IPS-18a (cell line): ENCODE data around the gene RNF123.
"Not testable (repeated sequence)": the region's sequence is repeated elsewhere in the genome, so short reads cannot be mapped to it uniquely, and the experiment has no call there.

Experiments used
- H3K27ac ChIP-seq: one replicate; pipeline ENCODE4 v1.5.1; 2013; ENCODE audit warnings: low read length
- H3K27me3 ChIP-seq: one replicate; pipeline ENCODE4 v1.6.1; 2013; ENCODE audit warnings: mild to moderate bottlenecking, low read length; ENCODE audit not compliant: control insufficient read depth, insufficient read depth
- H3K36me3 ChIP-seq: one replicate; pipeline ENCODE4 v1.6.1; 2013; ENCODE audit warnings: low read depth, low read length; ENCODE audit not compliant: control insufficient read depth
- H3K4me1 ChIP-seq: one replicate; pipeline ENCODE4 v1.6.1; 2013; ENCODE audit warnings: low read depth, low read length; ENCODE audit not compliant: control insufficient read depth
- H3K4me3 ChIP-seq: one replicate; pipeline ENCODE4 v1.5.1; 2013; ENCODE audit warnings: low read length
- H3K9ac ChIP-seq: one replicate; pipeline ENCODE4 v1.6.1; 2013; ENCODE audit warnings: mild to moderate bottlenecking, low read length, moderate library complexity
- H3K9me3 ChIP-seq: one replicate; pipeline ENCODE4 v1.6.1; 2013; ENCODE audit warnings: low read depth, low read length; ENCODE audit not compliant: control insufficient read depth

RNF123 gene

GRCh38 chr3:49671291-49672288, 17.8 kb upstream of the RNF123 start:
- Histone ChIP-seq H3K9ac (peak overlapping the region; percentile 14), H3K4me3 (no peak overlapping the region), H3K27me3 (no peaks in the 10 kb centered on the region), H3K9me3 (no peaks in the 10 kb centered on the region), H3K4me1 (no peaks in the 10 kb centered on the region), H3K36me3 (peaks cover 6% of the 10 kb centered on the region), H3K27ac (no peak overlapping the region)

- Histone ChIP-seq H3K9ac (peak overlapping the region; percentile 83), H3K4me3 (peak overlapping the region; percentile 85), H3K27me3 (no peaks in the 10 kb centered on the region), H3K4me1 (no peaks in the 10 kb centered on the region), H3K27ac (peak overlapping the region; percentile 82), H3K9me3 (no peaks in the 10 kb centered on the region), H3K36me3 (peaks cover 22% of the 10 kb centered on the region)
These were observed 16.1 kb upstream of the RNF123 start for GRCh38 chr3:49673121-49673714.

- H3K27me3 ChIP-seq: no peaks in the 10 kb centered on the region
- H3K4me1 ChIP-seq: no peaks in the 10 kb centered on the region
- peaks cover 29% of the 10 kb centered on the region for H3K36me3 ChIP-seq
- peak within 1 kb of the TSS; percentile 83 for H3K9ac ChIP-seq
- peak within 1 kb of the TSS; percentile 82 for H3K27ac ChIP-seq
- H3K4me3 ChIP-seq: peak within 1 kb of the TSS; percentile 85
- H3K9me3 ChIP-seq: no peaks in the 10 kb centered on the region
These were observed 15.5 kb upstream of the RNF123 start, which contains the start of gene APEH for GRCh38 chr3:49673715-49674496. Gene APEH, plus strand, starts transcription at chr3:49674351. Its CDS starts 51 bp downstream, at chr3:49674402.

GRCh38 chr3:49674497-49674983, 14.8 kb upstream of the RNF123 start:
- peak overlapping the region; percentile 85 for H3K4me3 ChIP-seq
- H3K9me3 ChIP-seq: no peaks in the 10 kb centered on the region
- peaks cover 35% of the 10 kb centered on the region for H3K36me3 ChIP-seq
- H3K27me3 ChIP-seq: no peaks in the 10 kb centered on the region
- no peaks in the 10 kb centered on the region for H3K4me1 ChIP-seq
- no peak overlapping the region for H3K27ac ChIP-seq
- H3K9ac ChIP-seq: peak overlapping the region; percentile 83

GRCh38 chr3:49675912-49676311, 13.4 kb upstream of the RNF123 start:
- H3K36me3 ChIP-seq: peaks cover 49% of the 10 kb centered on the region
- H3K27ac ChIP-seq: no peak overlapping the region
- no peaks in the 10 kb centered on the region for H3K4me1 ChIP-seq
- H3K4me3 ChIP-seq: no peak overlapping the region
- no peak overlapping the region for H3K9ac ChIP-seq
- no peaks in the 10 kb centered on the region for H3K27me3 ChIP-seq
- no peaks in the 10 kb centered on the region for H3K9me3 ChIP-seq

GRCh38 chr3:49680493-49681231, 8.7 kb upstream of the RNF123 start:
- Histone ChIP-seq H3K4me3 (no peak overlapping the region), H3K27ac (no peak overlapping the region), H3K9ac (no peak overlapping the region), H3K36me3 (peaks cover 73% of the 10 kb centered on the region), H3K4me1 (no peaks in the 10 kb centered on the region), H3K27me3 (no peaks in the 10 kb centered on the region), H3K9me3 (no peaks in the 10 kb centered on the region)

GRCh38 chr3:49681232-49681522, 8.2 kb upstream of the RNF123 start:
- H3K27me3 ChIP-seq: no peaks in the 10 kb centered on the region
- H3K4me3 ChIP-seq: no peak overlapping the region
- H3K36me3 ChIP-seq: peaks cover 71% of the 10 kb centered on the region
- no peak overlapping the region for H3K27ac ChIP-seq
- no peaks in the 10 kb centered on the region for H3K9me3 ChIP-seq
- no peaks in the 10 kb centered on the region for H3K4me1 ChIP-seq
- H3K9ac ChIP-seq: no peak overlapping the region

GRCh38 chr3:49681543-49681942, 7.8 kb upstream of the RNF123 start:
- H3K36me3 ChIP-seq: peaks cover 67% of the 10 kb centered on the region
- no peaks in the 10 kb centered on the region for H3K4me1 ChIP-seq
- no peaks in the 10 kb centered on the region for H3K9me3 ChIP-seq
- H3K9ac ChIP-seq: no peak overlapping the region
- H3K27ac ChIP-seq: no peak overlapping the region
- H3K27me3 ChIP-seq: no peaks in the 10 kb centered on the region
- no peak overlapping the region for H3K4me3 ChIP-seq

- Histone ChIP-seq H3K27ac (no peak overlapping the region), H3K27me3 (no peaks in the 10 kb centered on the region), H3K4me3 (no peak overlapping the region), H3K36me3 (peaks cover 51% of the 10 kb centered on the region), H3K9me3 (no peaks in the 10 kb centered on the region), H3K4me1 (no peaks in the 10 kb centered on the region), H3K9ac (no peak overlapping the region)
These were observed 6.2 kb upstream of the RNF123 start for GRCh38 chr3:49683162-49683561.

GRCh38 chr3:49684453-49684852, 4.9 kb upstream of the RNF123 start:
- H3K9me3 ChIP-seq, H3K4me3 ChIP-seq, H3K27me3 ChIP-seq, H3K9ac ChIP-seq, H3K4me1 ChIP-seq, H3K27ac ChIP-seq: not testable (repeated sequence)
- H3K36me3 ChIP-seq: peaks cover 39% of the 10 kb centered on the region

GRCh38 chr3:49685103-49685502, 4.3 kb upstream of the RNF123 start:
- H3K4me1 ChIP-seq, H3K4me3 ChIP-seq: not testable (repeated sequence)
- peaks cover 32% of the 10 kb centered on the region for H3K36me3 ChIP-seq

More at GRCh38 chr3:49685103-49685502, 4.3 kb upstream of the RNF123 start:
- not testable (repeated sequence) for H3K27ac ChIP-seq, H3K9me3 ChIP-seq, H3K9ac ChIP-seq, H3K27me3 ChIP-seq
